ENCODE data around the gene C1QL2. TPM values are rescaled to one million over a fixed set of nuclear protein-coding genes. Genes with fewer than 3 reads are reported as not detected.

Gene C1QL2
- total RNA-seq, 4 donors from 2014 or later, result not detected

- ATAC-seq (ENCODE audit: low FRiP score), result no peak
- no peak for DNase-seq (ENCODE audit: low spot score)
- TF ChIP-seq CTCF (IDR thresholded peaks at IDR 0.05), result no peak
Observed at GRCh38 chr2:119179991-119180390, 21.4 kb upstream of the C1QL2 start.

- no peak for TF ChIP-seq CTCF (IDR thresholded peaks at IDR 0.05)
- no peak for ATAC-seq (ENCODE audit: low FRiP score)
- no peak for DNase-seq (ENCODE audit: low spot score)
Observed at GRCh38 chr2:119179202-119179601, 20.7 kb upstream of the C1QL2 start.

- ATAC-seq (ENCODE audit: low FRiP score) (no peak), DNase-seq (ENCODE audit: low spot score) (no peak)
- TF ChIP-seq CTCF (IDR thresholded peaks at IDR 0.05), result no peak
Observed at GRCh38 chr2:119178776-119179175, 20.2 kb upstream of the C1QL2 start.

- DNase-seq (ENCODE audit: low spot score), result no peak
- no peak for TF ChIP-seq CTCF (IDR thresholded peaks at IDR 0.05)
- ATAC-seq (ENCODE audit: low FRiP score), result no peak
Observed at GRCh38 chr2:119177838-119178190, 19.3 kb upstream of the C1QL2 start.

GRCh38 chr2:119177171-119177837 is 18.8 kb upstream of the C1QL2 start:
- DNase-seq (ENCODE audit: low spot score), result no peak
- no peak for ATAC-seq (ENCODE audit: low FRiP score)
- no peak for TF ChIP-seq CTCF (IDR thresholded peaks at IDR 0.05)

GRCh38 chr2:119175517-119175916 is 17.0 kb upstream of the C1QL2 start:
- TF ChIP-seq CTCF (IDR thresholded peaks at IDR 0.05), result no peak
- no peak for DNase-seq (ENCODE audit: low spot score)
- no peak for ATAC-seq (ENCODE audit: low FRiP score)

- ATAC-seq (ENCODE audit: low FRiP score), result no peak
- TF ChIP-seq CTCF (IDR thresholded peaks at IDR 0.05), result no peak
- DNase-seq (ENCODE audit: low spot score), result no peak
Observed at GRCh38 chr2:119174993-119175347, 16.4 kb upstream of the C1QL2 start.

Measured in omental fat pad (tissue), 4 donors.